Mesenchymal stem cell (in vitro differentiated cells and primary cell): ENCODE measurements around the gene AK4. TPM values are rescaled to one million over a fixed set of nuclear protein-coding genes. Genes with fewer than 3 reads are reported as not detected.
"Not testable (repeated sequence)": the region's sequence is repeated elsewhere in the genome, so short reads cannot be mapped to it uniquely, and the experiment has no call there.

ENCODE experiments used
- DNase-seq: peaks from one replicate; pipeline ENCODE4 v3.0.0-alpha.2; 2013
- H2AFZ ChIP-seq: one replicate; pipeline ENCODE4 v1.6.1; 2013; ENCODE audit warnings: low read depth, mild to moderate bottlenecking, control low read depth, inconsistent platforms, low read length, moderate library complexity
- H2AK5ac ChIP-seq: 2 replicates; pipeline ENCODE4 v1.6.1; 2013; ENCODE audit warnings: low read length, moderate library complexity, mild to moderate bottlenecking, inconsistent platforms; ENCODE audit not compliant: severe bottlenecking
- H2BK120ac ChIP-seq: one replicate; pipeline ENCODE4 v1.6.1; 2013; ENCODE audit warnings: low read depth, mild to moderate bottlenecking, inconsistent platforms, low read length, moderate library complexity
- H2BK12ac ChIP-seq, 2 experiments: one replicate each; pipeline ENCODE4 v1.6.1; 2013; ENCODE audit warnings: inconsistent platforms in 2 of 2, low read length in 2 of 2, mild to moderate bottlenecking in 2 of 2, moderate library complexity in 2 of 2, control low read depth in 1 of 2
- H2BK15ac ChIP-seq: one replicate; pipeline ENCODE4 v1.6.1; 2013; ENCODE audit warnings: mild to moderate bottlenecking, low read depth, inconsistent platforms; ENCODE audit not compliant: poor library complexity, severe bottlenecking
- H2BK5ac ChIP-seq: 2 replicates; pipeline ENCODE4 v1.6.1; 2013; ENCODE audit warnings: low read depth, mild to moderate bottlenecking, low read length, control low read depth, inconsistent platforms; ENCODE audit not compliant: poor library complexity, severe bottlenecking
- H3K14ac ChIP-seq, 2 experiments: one replicate each; pipeline ENCODE4 v1.6.1; 2013; ENCODE audit warnings: inconsistent platforms in 2 of 2, low read length in 2 of 2, control low read depth in 1 of 2, mild to moderate bottlenecking in 1 of 2, moderate library complexity in 1 of 2
- H3K18ac ChIP-seq, 2 experiments: one replicate each; pipeline ENCODE4 v1.6.1; 2013; ENCODE audit warnings: inconsistent platforms in 2 of 2, low read length in 2 of 2, control low read depth in 1 of 2, low read depth in 1 of 2, mild to moderate bottlenecking in 1 of 2
- H3K23ac ChIP-seq, 2 experiments: one replicate each; pipeline ENCODE4 v1.6.1; 2013; ENCODE audit warnings: inconsistent platforms in 2 of 2, low read length in 2 of 2, mild to moderate bottlenecking in 2 of 2, moderate library complexity in 2 of 2, control low read depth in 1 of 2
- H3K27ac ChIP-seq: 2 replicates; pipeline ENCODE4 v1.5.1; 2013; ENCODE audit warnings: mild to moderate bottlenecking, moderate library complexity, low read length, control low read depth, inconsistent platforms; ENCODE audit not compliant: poor library complexity, severe bottlenecking
- H3K27me3 ChIP-seq, 2 experiments: 2 replicates each; pipeline versions ENCODE4 v1.6.1 to v1.7.0; 2013; ENCODE audit warnings: low read length in 2 of 2, mild to moderate bottlenecking in 2 of 2, moderate library complexity in 2 of 2, control low read depth in 1 of 2, inconsistent platforms in 1 of 2; ENCODE audit not compliant: control insufficient read depth in 1 of 2, insufficient read depth in 1 of 2
- H3K36me3 ChIP-seq, 2 experiments: 2 replicates each; pipeline versions ENCODE4 v1.6.1 to v1.7.0; 2013; ENCODE audit warnings: low read length in 2 of 2, control low read depth in 1 of 2, inconsistent platforms in 1 of 2, low read depth in 1 of 2, mild to moderate bottlenecking in 1 of 2; ENCODE audit not compliant: insufficient read depth in 2 of 2, control insufficient read depth in 1 of 2
- H3K4ac ChIP-seq, 2 experiments: one replicate each; pipeline ENCODE4 v1.6.1; 2013; ENCODE audit warnings: inconsistent platforms in 2 of 2, low read length in 2 of 2, mild to moderate bottlenecking in 2 of 2, moderate library complexity in 2 of 2, control low read depth in 1 of 2, low read depth in 1 of 2
- H3K4me1 ChIP-seq: 2 replicates; pipeline ENCODE4 v1.6.1; 2013; ENCODE audit warnings: low read depth, low read length, control low read depth; ENCODE audit not compliant: control insufficient read depth, insufficient read depth
- H3K4me2 ChIP-seq: 2 replicates; pipeline ENCODE4 v1.6.1; 2013; ENCODE audit warnings: low read length, mild to moderate bottlenecking, inconsistent platforms; ENCODE audit not compliant: poor library complexity, severe bottlenecking
- H3K4me3 ChIP-seq, 2 experiments: 2 replicates each; pipeline versions ENCODE4 v1.5.1 to v1.7.0; 2013; ENCODE audit warnings: low read length in 2 of 2, mild to moderate bottlenecking in 2 of 2, control low read depth in 1 of 2, low read depth in 1 of 2; ENCODE audit not compliant: insufficient read depth in 1 of 2
- H3K79me1 ChIP-seq: replicated peaks from 2 replicates; pipeline ENCODE4 v1.6.1; 2013; ENCODE audit warnings: mild to moderate bottlenecking, control low read depth, low read length, inconsistent platforms; ENCODE audit not compliant: poor library complexity, severe bottlenecking
- H3K9ac ChIP-seq: 2 replicates; pipeline ENCODE4 v1.7.0; 2013; ENCODE audit warnings: mild to moderate bottlenecking, low read length, moderate library complexity
- H3K9me3 ChIP-seq: 2 replicates; pipeline ENCODE4 v1.7.0; 2013; ENCODE audit warnings: mild to moderate bottlenecking, low read length; ENCODE audit not compliant: control insufficient read depth
- H4K8ac ChIP-seq: one replicate; pipeline ENCODE4 v1.6.1; 2013; ENCODE audit warnings: inconsistent platforms, mild to moderate bottlenecking, low read length, moderate library complexity
- H4K91ac ChIP-seq: one replicate; pipeline ENCODE4 v1.6.1; 2013; ENCODE audit warnings: mild to moderate bottlenecking, low read length, inconsistent platforms
- WGBS: methylation state at CpG from one replicate; pipeline ENCODE4 v1.1.7; 2013; ENCODE audit warnings: mixed read lengths; 5-methylcytosine and 5-hydroxymethylcytosine counted together
- polyA plus RNA-seq, 2 experiments: library from polyadenylated mRNA; stranded (reverse); fragments of 200-250 nt; gene quantifications; one replicate each; pipeline ENCODE4 v1.2.3, GENCODE V29; 2013

Gene AK4
- 0.87 TPM for polyA plus RNA-seq (2013, experiment 1 of 2)
- polyA plus RNA-seq (2013, experiment 2 of 2): 1.1 TPM

DNA sequence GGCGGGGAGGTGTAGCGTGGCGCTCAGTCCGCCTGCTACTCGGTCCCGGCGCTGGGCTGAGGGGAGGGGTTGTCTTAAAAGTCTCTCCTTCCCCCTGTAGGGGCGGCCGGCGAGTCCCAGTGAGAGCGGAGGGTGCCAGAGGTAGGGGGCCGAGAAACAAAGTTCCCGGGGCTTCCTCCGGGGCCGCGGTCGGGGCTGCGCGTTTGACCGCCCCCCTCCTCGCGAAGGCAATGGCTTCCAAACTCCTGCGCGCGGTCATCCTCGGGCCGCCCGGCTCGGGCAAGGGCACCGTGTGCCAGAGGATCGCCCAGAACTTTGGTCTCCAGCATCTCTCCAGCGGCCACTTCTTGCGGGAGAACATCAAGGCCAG, at the start of gene AK4:
Gene AK4 (plus strand): TSS at position 26 of the 370 bp plus-strand sequence. CDS start 205 bp downstream, at position 231.
- not testable (repeated sequence) for H2AK5ac ChIP-seq, H2BK12ac ChIP-seq, H3K27me3 ChIP-seq, H3K9me3 ChIP-seq, H3K36me3 ChIP-seq, DNase-seq, H3K79me1 ChIP-seq
- Histone ChIP-seq H3K18ac (peak within 1 kb of the TSS in 1 of 2 experiments; percentile 67), H3K4me2 (peak within 1 kb of the TSS; percentile 98), H3K23ac (peak within 1 kb of the TSS in 1 of 2 experiments; percentile 88), H3K4ac (peak within 1 kb of the TSS in 1 of 2 experiments; percentile 42), H3K14ac (peak within 1 kb of the TSS in 1 of 2 experiments; percentile 76), H2BK120ac (peak within 1 kb of the TSS; percentile 11), H3K27ac (peak within 1 kb of the TSS; percentile 17), H4K8ac (peak within 1 kb of the TSS; percentile 84), H2BK15ac (peak within 1 kb of the TSS; percentile 73), H3K4me1 (peaks cover 11% of the 10 kb centered on the region), H2BK5ac (peak within 1 kb of the TSS; percentile 32), H2AFZ (peak within 1 kb of the TSS; percentile 77), H4K91ac (peak within 1 kb of the TSS; percentile 64), H3K4me3 (peak within 1 kb of the TSS; percentile 85 to 93), H3K9ac (peak within 1 kb of the TSS; percentile 87)
- 0% methylated on average over 6 of the region's 33 CpGs for WGBS

- Histone ChIP-seq H3K4me2 (no peak overlapping the region), H2BK5ac (no peak overlapping the region), H3K4me3 (no peak overlapping the region), H3K4ac (no peak overlapping the region), H3K9ac (no peak overlapping the region), H4K8ac (no peak overlapping the region), H2AFZ (no peak overlapping the region), H3K27ac (no peak overlapping the region), H3K14ac (no peak overlapping the region), H3K9me3 (peaks cover 17% of the 10 kb centered on the region), H3K4me1 (no peaks in the 10 kb centered on the region), H3K18ac (no peak overlapping the region), H4K91ac (no peak overlapping the region), H3K36me3 (no peaks in the 10 kb centered on the region), H2BK15ac (no peak overlapping the region), H3K27me3 (no peaks in the 10 kb centered on the region), H2BK120ac (no peak overlapping the region), H2AK5ac (no peak overlapping the region), H3K23ac (no peak overlapping the region), H3K79me1 (no peaks in the 10 kb centered on the region), H2BK12ac (no peak overlapping the region)
- no peak for DNase-seq
- WGBS: 90% methylated on average over 3 of the region's 3 CpGs
These were observed 44.2 kb upstream of the AK4 start for GRCh38 chr1:65103807-65104206.

GRCh38 chr1:65104854-65105534, 43.0 kb upstream of the AK4 start:
- no peak overlapping the region for H4K91ac ChIP-seq
- no peak overlapping the region for H2AK5ac ChIP-seq
- H4K8ac ChIP-seq: no peak overlapping the region
- no peak overlapping the region for H2BK120ac ChIP-seq
- H2BK15ac ChIP-seq: no peak overlapping the region
- H3K14ac ChIP-seq: no peak overlapping the region
- H3K4ac ChIP-seq: no peak overlapping the region
- H2AFZ ChIP-seq: no peak overlapping the region
- H3K23ac ChIP-seq: no peak overlapping the region
- no peak overlapping the region for H3K4me3 ChIP-seq
- WGBS: 86% methylated on average over 1 of the region's 1 CpG
- H3K9ac ChIP-seq: no peak overlapping the region
- no peak overlapping the region for H3K18ac ChIP-seq
- H3K27ac ChIP-seq: no peak overlapping the region
- H3K4me1 ChIP-seq: no peaks in the 10 kb centered on the region
- H3K79me1 ChIP-seq: no peaks in the 10 kb centered on the region
- H2BK12ac ChIP-seq: no peak overlapping the region
- H3K9me3 ChIP-seq: peaks cover 6% of the 10 kb centered on the region
- H3K36me3 ChIP-seq: no peaks in the 10 kb centered on the region
- no peak for DNase-seq
- H3K4me2 ChIP-seq: no peak overlapping the region
- no peak overlapping the region for H2BK5ac ChIP-seq
- H3K27me3 ChIP-seq: no peaks in the 10 kb centered on the region

DNA sequence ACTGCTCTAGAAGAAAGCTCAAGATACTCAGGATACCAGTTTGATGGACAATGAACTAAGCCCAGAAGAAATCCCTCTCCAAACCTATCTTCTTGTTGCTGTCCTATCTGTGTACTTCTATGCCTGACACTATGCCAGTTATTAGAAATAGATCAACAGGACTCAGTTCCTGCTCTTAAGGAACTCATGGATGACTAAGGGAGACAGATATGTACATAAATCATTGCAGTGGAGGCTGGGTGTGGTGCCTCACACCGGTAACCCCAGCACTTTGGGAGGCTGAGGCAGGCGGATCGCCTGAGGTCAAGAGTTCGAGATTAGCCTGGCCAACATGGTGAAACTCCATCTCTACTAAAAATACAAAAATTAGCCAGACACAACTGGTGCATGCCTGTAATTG, 42.4 kb upstream of the AK4 start:
- Histone ChIP-seq H3K36me3 (no peaks in the 10 kb centered on the region), H3K9ac (no peak overlapping the region), H3K18ac (no peak overlapping the region), H4K8ac (no peak overlapping the region), H3K27ac (no peak overlapping the region), H3K4me3 (no peak overlapping the region), H3K14ac (no peak overlapping the region), H3K27me3 (no peaks in the 10 kb centered on the region), H2AK5ac (no peak overlapping the region), H4K91ac (no peak overlapping the region), H3K23ac (no peak overlapping the region), H3K79me1 (no peaks in the 10 kb centered on the region), H3K9me3 (peaks cover under 1% of the 10 kb centered on the region), H2BK5ac (no peak overlapping the region), H2BK12ac (no peak overlapping the region), H3K4me2 (no peak overlapping the region), H2BK15ac (no peak overlapping the region), H3K4ac (no peak overlapping the region), H3K4me1 (no peaks in the 10 kb centered on the region), H2BK120ac (no peak overlapping the region), H2AFZ (no peak overlapping the region)
- no peak for DNase-seq
- 100% methylated on average over 1 of the region's 4 CpGs for WGBS
